Inflammatory macrophage (primary cell): ENCODE data around the gene CLDN22.
A peak's percentile ranks its signal among the peaks of the same experiment; 100 is the strongest.
"Not testable (repeated sequence)": the region's sequence is repeated elsewhere in the genome, so short reads cannot be mapped to it uniquely, and the experiment has no call there.

Experiments
- DNase-seq, 2 donors: peaks; one replicate each; pipeline ENCODE4 v3.0.0-alpha.2; 2020 to 2022

Gene CLDN22

DNA sequence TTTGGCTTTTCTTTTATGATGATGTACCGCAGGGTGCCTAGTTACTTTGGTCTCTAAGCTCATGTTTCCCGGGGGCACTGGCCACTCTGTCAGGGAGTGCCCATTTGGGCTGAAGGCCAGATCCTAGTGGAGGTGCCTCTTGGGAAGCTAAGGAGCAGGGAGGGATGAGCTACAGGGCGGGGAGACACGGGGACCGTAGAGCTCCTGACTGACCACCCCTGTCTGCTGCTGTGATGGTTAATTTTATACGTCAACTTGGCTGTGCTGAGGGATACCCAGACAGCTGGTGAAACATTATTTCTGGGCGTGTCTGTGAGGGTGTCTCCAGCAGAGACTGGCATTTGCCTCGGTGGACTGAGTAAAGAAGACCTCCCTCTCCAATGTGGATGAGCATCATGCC, 27.1 kb upstream of the CLDN22 start:
- no peak for DNase-seq

DNA sequence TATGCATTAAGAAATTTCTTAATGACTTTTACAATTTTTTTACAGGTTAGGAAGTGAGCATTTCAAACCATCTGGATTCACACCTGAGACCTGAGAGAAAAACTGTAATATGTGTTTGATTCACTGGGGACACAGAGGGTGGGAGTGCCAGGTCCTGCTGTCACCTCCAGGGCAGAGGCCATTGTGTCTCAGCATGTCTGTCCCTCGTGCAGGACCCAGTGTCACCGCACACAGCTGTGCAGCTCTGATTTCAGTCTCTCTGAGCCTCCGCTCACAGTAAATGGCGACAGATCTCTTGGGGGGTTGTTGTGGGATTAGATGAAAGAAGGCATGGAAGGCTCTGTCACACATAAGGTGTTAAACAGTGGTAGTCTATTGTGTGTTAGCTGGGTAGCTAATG, 25.2 kb upstream of the CLDN22 start:
- no peak for DNase-seq

DNA sequence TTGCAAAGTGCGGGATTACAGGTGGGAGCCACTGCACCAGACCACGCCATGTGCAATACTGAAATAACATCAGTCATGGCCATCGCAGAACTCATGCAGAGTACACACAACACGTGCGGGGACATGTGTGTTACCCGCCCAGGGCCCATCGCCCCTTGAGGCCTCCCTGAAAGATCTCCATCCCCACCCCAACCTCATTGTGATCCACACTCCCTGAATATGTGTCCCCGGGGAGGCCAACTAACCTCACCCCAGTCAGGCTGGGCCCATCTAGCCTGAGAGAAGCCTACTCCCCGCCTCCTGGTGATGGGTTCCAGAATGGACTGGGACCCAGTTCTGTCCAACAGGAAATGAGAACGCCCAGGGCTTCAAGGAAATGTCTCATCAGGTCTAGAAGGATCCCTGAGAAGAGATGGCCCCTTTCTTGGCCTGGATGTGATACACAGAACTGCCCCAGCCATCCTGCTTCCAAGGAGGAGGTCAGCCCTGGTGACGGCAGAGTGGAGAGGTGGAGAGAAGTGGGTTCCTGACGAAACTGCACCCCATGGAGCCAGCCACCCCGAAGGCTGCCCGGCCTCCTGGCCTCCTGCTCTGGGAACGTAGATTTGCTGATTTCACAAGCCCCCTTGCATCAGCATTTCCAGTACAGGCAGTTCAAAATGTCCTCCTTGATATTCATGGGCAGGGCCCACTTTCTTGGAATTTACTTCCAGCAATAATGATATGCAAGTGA, 24.6 kb upstream of the CLDN22 start:
- DNase-seq, result no peak

DNA sequence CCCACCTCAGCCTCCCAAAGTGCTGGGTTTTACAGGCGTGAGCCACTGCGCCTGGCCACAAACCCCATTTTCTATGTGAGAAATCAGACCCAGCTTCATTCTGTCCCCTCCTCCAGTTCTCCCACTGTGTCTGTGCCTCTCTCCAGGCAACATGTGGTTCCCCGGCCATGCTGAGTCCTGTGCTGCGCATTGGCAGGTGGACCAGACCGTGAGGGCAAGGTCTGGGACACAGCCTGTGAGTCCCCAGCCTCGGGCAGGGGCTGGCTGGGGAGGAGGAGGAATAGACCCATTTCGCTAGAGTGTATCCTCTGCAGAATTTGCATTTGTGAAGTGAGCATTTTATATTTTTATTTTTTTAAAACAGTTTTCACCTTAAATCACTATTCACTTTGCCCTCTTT, 23.7 kb upstream of the CLDN22 start:
- DNase-seq, result no peak

DNA sequence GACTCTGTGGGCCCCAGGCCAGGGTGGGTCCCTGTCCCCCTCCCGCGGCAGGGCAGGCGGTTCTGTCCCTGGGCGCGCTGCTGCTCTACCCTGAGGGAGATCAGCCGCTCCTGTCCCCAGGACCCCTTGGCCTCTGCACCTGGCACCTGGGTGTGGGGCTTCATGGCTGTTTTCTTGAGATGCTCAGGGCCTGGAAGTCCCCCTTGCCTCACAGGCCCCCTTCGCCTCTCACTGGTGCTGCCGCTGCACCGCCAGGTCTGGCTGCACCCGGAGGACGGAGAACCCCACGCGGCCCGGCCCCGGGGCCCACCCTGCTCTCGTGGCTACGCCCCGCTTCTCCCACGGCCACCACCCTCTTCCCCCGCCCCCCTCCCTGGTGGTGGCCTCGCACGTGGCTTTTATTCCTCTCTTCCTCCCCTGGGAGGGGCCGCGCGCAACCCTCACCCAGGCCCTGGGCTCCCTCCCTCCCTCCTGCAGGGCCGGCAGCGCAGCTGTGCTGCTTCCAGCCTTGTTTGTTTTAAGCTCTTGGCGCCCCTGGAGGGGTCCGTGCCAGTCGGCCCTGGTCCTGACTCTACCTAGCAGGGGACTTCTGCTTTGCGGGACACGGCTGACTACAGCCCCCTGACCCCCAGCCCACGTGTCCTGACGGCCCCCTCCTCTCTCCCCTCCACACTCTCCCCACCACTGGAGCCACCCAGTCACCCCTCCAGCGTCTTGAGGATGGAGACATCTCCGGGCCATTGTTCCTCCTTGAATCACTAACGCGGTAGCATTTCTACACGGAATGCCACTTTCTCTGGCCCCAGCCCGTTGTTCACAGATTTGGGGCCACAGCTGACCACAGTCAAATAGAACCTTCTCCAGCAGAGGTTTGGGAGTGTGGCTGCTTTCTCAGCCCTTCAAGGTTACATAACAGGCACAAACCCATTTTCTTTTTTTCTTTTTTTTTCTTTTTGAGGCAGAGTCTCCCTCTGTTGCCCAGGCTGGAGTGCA, 22.8 kb upstream of the CLDN22 start:
- DNase-seq, result peak in 1 of 2 donors; percentile 1

DNA sequence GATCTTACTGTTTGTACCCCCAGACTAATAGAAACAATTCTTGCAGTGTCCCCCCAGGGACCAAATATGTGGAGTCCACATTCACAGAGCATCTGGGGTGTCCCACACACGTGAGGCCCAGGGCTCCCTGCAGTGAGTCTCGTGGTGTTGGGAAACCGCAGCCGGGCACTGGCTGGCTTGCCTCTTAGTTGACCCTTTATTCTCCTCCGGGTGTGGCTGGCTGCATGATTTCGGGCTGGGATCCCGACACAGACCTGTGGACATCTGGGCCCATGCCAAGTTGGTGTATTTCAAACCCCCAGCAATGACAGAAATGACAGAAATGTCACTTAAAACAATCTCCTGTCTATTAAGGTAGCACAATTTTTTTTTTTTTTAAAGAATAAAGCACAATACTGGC, 17.8 kb upstream of the CLDN22 start:
- DNase-seq, result no peak

DNA sequence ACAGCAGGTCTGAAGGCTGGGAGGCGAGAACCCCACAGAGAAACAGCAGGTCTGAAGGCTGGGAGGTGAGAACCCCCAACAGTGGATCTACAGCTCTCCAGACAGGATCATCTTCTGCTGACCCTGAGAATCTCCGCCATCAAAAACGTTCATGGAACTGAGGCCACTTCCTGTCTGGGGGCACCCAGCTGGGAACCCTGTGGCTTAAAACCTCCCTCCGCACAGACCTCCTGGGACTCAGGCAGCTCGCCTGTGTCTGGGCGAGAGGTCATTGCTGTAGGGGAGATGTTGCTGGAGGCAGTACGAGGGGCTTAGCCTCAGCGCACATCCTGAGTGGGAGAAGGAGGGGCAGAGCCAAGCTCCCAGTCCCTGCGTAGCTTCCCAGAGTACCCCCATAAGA, 17.3 kb upstream of the CLDN22 start:
- no peak for DNase-seq

DNA sequence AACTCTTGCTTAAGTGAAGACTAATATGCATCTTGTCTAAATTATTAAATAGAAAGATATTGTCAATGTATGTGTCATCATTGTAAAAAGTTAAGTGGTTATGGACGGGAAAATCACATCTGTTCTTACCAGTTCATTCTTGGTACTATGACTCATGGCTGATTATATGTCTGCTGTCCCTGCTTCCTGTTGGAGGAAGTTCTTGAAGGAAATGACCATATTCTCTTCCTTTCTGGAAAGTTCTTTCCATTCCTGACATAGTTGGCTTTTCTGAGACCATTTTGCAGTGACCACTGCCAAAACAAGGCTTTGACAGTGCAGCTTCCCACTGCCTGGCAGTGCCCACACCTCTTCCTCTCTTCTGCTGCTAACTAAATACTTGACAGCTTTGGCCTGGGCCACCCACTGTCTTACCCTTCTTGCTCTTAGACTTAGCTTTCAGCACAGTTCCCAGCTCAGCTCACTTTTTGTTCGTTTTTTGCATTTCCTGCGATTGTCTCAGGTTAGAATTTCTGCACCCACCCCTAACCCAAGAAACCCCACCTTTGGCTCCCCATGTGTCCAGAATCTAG, 15.4 kb upstream of the CLDN22 start:
- DNase-seq, result peak in 1 of 2 donors; percentile 6

DNA sequence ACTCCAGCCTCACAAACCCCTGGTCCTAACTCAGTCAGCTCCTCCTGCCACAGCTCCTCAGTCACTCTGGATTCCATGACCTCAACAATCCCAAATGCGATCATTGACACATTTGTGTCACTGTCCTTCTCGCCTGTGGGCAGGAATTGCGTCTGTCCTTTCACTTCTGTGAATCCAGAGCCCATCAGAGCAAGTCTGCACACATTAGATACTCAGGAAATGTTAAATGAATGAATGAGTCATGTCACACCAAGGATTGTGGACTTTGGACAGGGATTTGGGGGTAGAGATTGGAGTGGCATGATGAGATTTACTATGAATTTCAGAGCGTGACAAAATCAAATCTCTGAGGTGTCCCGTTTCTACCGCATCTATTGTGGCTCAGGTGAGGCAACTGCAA, 13.9 kb upstream of the CLDN22 start:
- DNase-seq, result no peak

DNA sequence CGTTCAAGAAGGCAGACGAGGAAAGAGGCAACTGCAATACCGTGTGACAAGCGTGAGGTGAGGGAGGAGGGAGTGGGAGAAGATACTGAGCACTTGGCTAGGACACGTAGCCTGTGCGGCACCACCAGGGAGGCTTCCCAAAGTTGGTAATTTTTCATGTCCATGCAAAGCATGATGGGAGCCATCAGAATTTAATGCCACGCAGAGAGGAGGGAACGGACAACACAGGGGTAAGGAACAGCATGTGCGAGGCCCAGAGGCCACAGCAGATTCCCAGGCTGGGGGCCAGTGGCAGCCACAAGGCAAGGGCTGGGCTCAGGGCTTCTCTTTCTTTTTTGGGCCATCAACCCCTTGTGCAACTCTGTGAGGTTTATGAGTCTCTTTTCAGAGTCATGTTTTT, 13.1 kb upstream of the CLDN22 start:
- DNase-seq, result no peak

DNA sequence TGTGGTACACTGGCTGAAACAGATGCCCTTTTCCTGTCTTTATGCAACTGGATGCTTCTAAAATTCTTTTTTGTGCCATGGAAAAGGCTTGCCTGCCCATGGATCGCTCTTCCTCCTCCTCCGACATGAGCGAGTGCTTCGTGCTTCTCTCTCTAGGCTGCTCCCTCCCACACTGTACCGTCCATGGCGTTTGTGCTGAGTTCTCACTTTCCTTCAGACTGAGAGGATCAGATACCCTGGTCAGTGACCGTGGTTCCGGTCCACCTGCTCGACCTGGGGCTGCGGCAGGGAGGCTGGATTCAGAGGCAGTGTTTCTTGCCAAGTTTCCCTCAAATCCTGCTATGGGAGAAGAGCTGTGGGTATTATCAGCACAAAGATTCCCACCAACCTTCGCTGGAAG, 12.4 kb upstream of the CLDN22 start:
- no peak for DNase-seq

DNA sequence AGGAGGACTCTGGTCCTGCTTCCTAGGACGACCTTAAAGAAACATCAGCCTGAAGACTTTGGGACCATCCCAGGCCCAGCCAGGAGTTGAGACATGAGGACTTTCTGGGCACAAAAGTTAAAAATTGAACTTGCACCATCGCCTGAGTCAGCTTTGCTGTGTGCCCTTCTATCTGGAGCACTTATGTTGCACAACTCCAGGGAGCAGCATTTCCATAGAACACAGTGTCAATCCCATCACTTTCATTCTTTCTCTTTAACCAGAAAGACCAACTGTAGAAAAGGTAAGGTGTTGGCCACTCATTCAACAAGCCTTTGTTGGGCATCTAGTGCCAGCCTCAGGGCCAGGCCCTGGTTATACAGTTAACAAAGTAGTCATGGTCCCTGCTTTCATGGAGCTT, 10.8 kb upstream of the CLDN22 start:
- DNase-seq, result no peak

DNA sequence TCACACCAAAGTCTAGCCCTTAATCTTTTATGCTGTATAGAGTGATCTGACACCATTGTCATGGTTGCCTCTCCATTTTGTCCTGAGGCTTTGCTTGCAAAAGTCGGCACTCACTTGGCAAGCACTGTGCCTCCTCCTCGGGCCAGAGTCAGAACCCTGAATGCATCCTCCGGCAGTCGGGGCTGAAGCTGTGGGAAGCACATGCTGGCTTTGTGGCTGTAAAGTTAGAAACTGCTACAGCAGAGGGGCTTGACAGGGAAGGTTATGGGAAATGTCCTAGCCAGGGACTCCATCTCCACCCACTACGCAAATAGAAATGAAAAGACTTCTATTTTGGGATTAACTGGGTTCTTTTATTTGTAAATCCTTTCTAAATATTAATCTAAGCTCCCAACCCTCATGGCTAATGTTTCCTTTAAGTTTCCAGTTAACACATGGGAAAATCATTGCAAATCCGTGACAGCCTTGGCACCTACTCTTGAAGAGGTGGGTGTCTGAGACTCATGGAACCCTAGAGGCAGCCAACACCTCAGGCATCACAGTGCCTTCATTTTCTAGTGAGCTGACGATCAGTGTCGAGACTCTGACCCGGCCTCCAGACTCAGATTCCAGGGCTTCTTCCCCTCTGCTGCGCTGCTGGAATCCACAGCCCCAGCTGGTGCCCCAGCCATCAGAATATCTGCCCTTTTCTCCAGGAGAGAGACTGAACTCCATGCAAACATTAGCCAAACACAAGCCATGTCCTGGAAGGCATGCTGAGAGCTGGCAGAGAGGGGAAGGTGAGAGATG, 10.1 kb upstream of the CLDN22 start:
- no peak for DNase-seq

DNA sequence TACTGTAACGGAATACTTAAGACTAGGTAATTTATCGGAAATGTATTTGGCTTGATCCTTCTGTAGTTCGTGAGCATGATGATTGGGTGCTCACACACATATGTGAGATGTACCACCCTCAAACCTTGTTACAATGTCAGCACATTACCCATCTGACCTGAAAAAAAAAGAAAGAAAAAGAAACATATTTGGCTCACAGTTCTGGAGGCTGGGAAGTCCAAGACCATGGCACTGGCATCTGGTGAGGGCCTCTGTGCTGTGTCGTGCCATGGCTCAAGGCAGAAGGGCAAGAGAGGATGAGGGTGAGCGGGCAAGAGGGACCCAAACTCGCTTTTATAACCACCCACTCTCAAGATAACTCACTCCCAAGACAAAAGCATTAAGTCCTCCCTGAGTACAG, 9.2 kb upstream of the CLDN22 start:
- DNase-seq, result no peak

DNA sequence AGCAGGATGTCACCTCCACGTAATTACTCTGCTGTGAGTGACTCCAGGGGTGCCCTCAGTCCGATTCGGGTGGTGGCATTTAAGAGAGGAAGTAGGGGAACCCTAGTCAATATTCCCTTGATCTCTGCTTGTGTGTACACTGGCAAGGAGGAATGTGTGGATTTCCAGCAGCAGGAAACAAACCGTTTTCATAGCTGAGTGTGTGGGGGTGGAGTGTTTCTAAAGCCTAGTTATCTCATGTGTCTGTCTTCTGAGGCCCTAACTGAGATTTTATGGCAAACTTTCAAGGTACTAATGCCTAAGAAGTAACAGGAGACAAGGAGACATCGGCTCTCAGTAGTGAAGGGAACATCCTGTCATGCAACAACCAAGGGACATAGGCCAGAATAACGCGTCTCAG, 8.8 kb upstream of the CLDN22 start:
- DNase-seq, result no peak

DNA sequence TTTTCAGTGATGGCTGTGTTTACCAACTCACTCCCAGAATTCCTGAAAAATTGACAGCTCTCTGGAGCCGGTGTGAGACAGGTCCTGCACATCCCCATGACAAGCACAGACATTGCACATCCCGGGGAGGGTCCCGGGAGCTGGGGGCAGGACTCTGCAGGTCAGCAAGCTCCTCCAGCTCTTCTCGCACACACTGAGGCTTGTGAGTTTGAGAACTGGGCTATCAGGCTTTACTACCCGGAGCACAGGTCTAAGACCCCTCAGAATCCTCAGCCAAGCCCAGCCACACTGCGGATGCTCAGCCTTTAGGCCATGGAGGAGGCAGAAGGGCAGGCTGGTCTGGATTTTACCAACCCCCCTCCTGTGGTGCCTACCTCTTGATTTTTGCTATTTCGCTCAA, 7.8 kb upstream of the CLDN22 start:
- no peak for DNase-seq

DNA sequence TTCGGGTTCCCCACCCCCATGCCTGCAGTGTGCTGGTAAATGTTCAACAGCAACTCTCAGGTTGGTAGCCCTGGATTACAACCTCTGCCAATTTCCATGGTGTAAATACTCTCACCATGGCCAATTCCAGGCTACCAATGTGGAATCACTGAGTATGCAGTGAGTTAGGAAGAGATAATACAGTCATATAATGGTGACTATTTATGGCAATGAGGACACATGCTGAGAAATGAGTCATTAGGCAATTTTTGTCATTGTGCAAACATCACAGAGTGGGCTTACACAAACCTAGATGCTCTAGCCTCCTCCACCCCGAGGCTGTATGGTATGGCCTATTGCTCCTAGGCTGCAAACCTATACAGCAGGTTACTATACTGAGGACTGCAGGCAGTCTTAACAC, 6.8 kb upstream of the CLDN22 start:
- DNase-seq, result peak in 1 of 2 donors; percentile 7

DNA sequence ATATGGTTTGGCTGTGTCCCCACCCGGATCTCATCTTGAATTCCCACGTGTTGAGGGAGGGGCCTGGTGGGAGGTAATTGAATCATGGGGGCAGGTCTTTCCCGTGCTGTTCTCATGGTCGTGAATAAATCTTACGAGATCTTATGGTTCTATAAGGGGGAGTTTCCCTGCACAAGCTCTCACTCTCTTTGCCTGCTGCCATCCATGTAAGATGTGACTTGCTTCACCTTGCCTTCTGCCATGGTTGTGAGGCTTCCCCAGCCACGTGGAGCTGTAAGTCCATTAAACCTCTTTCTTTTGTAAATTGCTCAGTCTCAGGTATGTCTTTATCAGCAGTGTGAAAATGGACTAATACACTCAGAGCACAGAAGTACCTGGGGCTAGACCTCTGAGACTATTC, 6.3 kb upstream of the CLDN22 start:
- not testable (repeated sequence) for DNase-seq

DNA sequence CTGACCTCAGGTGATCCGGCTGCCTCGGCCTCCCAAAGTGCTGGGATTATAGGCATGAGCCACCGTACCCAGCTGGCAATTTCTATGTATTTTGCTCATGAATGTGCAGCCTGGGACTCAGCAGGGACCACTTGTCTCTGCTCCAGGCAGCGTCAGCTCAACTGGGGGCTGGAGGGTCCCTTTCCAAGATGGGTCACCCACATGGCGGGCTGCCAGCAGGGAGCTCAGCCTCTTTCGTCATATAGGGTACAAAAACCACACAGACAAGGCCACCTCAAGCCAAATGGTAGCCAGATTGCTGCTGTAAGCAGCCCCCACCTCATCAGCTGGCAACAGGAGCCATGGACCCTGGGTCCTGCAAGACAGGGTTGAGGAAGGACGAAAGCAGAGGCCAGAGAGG, 4.5 kb upstream of the CLDN22 start:
- no peak for DNase-seq

DNA sequence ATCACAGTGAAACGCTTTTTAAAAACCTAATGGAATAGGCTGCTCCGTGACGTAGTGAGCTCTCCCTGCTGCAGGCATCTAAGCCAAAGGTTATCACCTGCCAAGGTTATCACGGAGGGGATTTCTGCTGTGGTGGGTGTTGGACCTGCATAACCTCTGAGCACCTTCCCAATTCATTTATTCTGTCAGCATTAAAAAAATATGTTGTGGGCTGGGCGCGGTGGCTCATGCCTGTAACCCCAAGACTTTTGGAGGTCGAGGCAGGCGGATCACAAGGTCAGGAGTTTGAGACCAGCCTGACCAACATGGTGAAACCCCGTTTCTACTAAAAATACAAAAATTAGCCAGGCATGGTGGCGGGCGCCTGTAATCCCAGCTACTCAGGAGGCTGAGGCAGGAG, 4.0 kb upstream of the CLDN22 start:
- not testable (repeated sequence) for DNase-seq

DNA sequence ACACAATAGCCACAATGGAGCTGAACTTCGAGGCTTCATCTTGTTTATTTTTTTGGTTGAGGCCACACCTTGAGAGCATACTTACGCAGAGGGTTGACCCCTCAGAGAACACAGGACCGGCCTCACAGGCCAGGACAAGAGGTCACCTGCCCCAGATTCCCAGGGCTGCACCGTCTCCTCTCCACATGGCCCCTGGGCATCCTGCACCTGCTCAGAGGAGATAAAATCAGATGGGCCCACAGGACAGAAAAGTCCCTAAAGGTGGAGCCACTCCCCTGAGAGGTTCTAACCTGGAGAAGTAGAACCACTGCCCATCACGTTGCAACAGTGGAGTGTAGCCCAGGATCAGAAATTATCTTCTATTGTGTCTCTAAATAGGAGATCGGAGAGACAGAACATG, 3.2 kb upstream of the CLDN22 start:
- no peak for DNase-seq

DNA sequence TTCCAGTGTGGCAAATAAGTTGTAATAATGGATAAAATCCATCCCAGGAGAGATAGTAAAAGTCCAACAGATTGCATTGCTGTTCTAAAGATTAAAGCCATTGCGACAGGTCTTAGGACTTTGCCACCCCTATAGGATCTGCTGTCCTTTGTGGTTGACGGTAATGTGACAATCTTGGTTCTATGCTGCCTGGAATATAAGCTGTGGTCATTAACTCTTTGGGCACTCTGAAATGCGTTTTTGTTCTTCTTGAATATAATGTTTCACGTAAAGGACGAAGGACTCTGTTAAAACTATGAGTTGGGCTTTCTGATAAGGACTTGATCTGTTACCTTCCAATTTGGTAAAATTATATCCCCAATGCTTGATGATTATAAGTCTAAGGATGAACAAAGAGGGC, 2.2 kb upstream of the CLDN22 start, which contains the start of gene CLDN24:
CLDN24 (minus strand) TSS at position 101 of the 400 bp plus-strand sequence; CDS start at position 101, 0 bp downstream.
- no peak for DNase-seq

DNA sequence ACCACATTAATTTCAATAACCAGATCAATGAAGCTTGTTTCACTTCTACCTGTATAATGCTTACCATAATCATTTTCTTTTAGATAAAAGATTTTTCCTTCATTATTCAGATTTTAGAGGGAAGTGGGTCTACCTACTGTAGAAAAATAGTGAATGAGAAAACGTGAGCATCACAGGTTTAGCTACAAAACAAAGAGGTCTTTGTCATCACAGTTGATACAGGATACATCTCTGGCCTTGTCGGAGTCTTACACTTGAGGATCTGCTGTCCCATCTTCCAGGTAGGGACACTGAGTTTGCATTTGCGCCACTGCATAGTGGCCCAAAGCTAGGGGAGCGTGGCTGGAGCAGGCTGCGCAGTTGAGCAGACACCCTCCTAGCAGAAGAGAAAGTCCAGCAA, 1.4 kb upstream of the CLDN22 start:
- no peak for DNase-seq
